Measurements from ENCODE around the gene AGO3.
"Not testable (repeated sequence)": the region's sequence is repeated elsewhere in the genome, so short reads cannot be mapped to it uniquely, and the experiment has no call there.

GRCh38 chr1:35964277-35964676 lies 33.4 kb downstream of the AGO3 start:
- TF ChIP-seq EZH2phosphoT487 (IDR thresholded peaks at IDR 0.05; ENCODE audit: unreplicated experiment); CTCF (conservative IDR thresholded peaks at IDR 0.05; ENCODE audit: low read depth in 2 of 2); EZH2 (IDR thresholded peaks at IDR 0.05; ENCODE audit: low read depth, unreplicated experiment); ZNF114 (CRISPR knock-in tag; IDR thresholded peaks at IDR 0.05); POLR2AphosphoS5 (IDR thresholded peaks at IDR 0.05; ENCODE audit: low read depth); STAT1 (IDR thresholded peaks at IDR 0.05; ENCODE audit: unreplicated experiment); REST (IDR thresholded peaks at IDR 0.05; ENCODE audit: unreplicated experiment); NANOG (IDR thresholded peaks at IDR 0.05; ENCODE audit: borderline replicate concordance); CREB1 (CRISPR knock-in tag; IDR thresholded peaks at IDR 0.05; ENCODE audit: low read depth); ETS1 (IDR thresholded peaks at IDR 0.05): not testable (repeated sequence)
